WTC11 (cell line): ENCODE measurements around the gene PKIG. TPM values are rescaled to one million over a fixed set of nuclear protein-coding genes. Genes with fewer than 3 reads are reported as not detected.
A peak's percentile ranks its signal among the peaks of the same experiment; 100 is the strongest.
"Not testable (repeated sequence)": the region's sequence is repeated elsewhere in the genome, so short reads cannot be mapped to it uniquely, and the experiment has no call there.

ENCODE experiments used
- ATAC-seq: fragments of 200-7000 bp; cut with Tn5 transposase; 2 replicates; pipeline ENCODE4 v1.10.0; 2021; ENCODE audit warnings: mild to moderate bottlenecking, moderate library complexity
- CTCF ChIA-PET: fragments of 300-600 bp; sonication (Branson Sonifier 250); formaldehyde crosslinking; loops from one replicate; lab custom pipeline; 2021; ENCODE audit warnings: antibody characterized with exemption; lab: Charles Lee
- POLR2A ChIA-PET: fragments of 350-600 bp; sonication (Branson Sonifier 250); formaldehyde crosslinking; loops from one replicate; lab custom pipeline; 2021; ENCODE audit warnings: antibody characterized with exemption; lab: Charles Lee
- DNase-seq: peaks from one replicate; pipeline ENCODE4 v3.0.0; 2021; ENCODE audit warnings: low spot score
- H3K27ac Mint-ChIP-seq: 2 replicates; pipeline ENCODE4 v1.8.0; 2021; ENCODE audit warnings: mixed read lengths
- H3K27me3 Mint-ChIP-seq: 2 replicates; pipeline ENCODE4 v1.8.0; 2021; ENCODE audit warnings: low read depth, mild to moderate bottlenecking, moderate library complexity, mixed read lengths
- H3K36me3 Mint-ChIP-seq: 2 replicates; pipeline ENCODE4 v1.8.0; 2021; ENCODE audit warnings: mixed read lengths
- H3K4me1 Mint-ChIP-seq: 2 replicates; pipeline ENCODE4 v1.8.0; 2022; ENCODE audit warnings: mixed read lengths
- H3K4me3 Mint-ChIP-seq: 2 replicates; pipeline ENCODE4 v1.8.0; 2021; ENCODE audit warnings: mild to moderate bottlenecking, moderate library complexity, mixed read lengths
- H3K9me3 Mint-ChIP-seq: 2 replicates; pipeline ENCODE4 v1.8.0; 2021; ENCODE audit warnings: mixed read lengths
- ATF1 ChIP-seq: sonication (generic); formaldehyde crosslinking; IDR thresholded peaks from 2 replicates; pipeline ENCODE4 v1.8.1; 2023; ENCODE audit warnings: mild to moderate bottlenecking, moderate library complexity, missing genetic modification reagents
- ATF2 ChIP-seq: sonication (generic); formaldehyde crosslinking; IDR thresholded peaks from 2 replicates; pipeline ENCODE4 v1.8.1; 2022; ENCODE audit warnings: low read depth, missing genetic modification reagents, borderline replicate concordance
- ATF3 ChIP-seq: sonication (generic); formaldehyde crosslinking; conservative IDR thresholded peaks from 2 replicates; pipeline ENCODE4 v1.8.1; 2022; ENCODE audit warnings: mild to moderate bottlenecking, missing genetic modification reagents
- CDX4 ChIP-seq: fragments of 250-450 bp; sonication (Bioruptor Pico); IDR thresholded peaks from 2 replicates; pipeline ENCODE4 v1.9.0; 2021; ENCODE audit warnings: moderate library complexity, mild to moderate bottlenecking, inconsistent platforms, borderline replicate concordance
- HMGA2 ChIP-seq: fragments of 250-450 bp; sonication (Bioruptor Pico); IDR thresholded peaks from 2 replicates; pipeline ENCODE4 v1.4.0; 2021; ENCODE audit warnings: mild to moderate bottlenecking, moderate library complexity
- KAT7 ChIP-seq: sonication (generic); formaldehyde crosslinking; IDR thresholded peaks from 2 replicates; pipeline ENCODE4 v1.8.1; 2023; ENCODE audit warnings: missing genetic modification reagents, mild to moderate bottlenecking, borderline replicate concordance
- MYBL2 ChIP-seq: sonication (generic); formaldehyde crosslinking; IDR thresholded peaks from 2 replicates; pipeline ENCODE4 v1.8.1; 2023; ENCODE audit warnings: mild to moderate bottlenecking, moderate library complexity, missing genetic modification reagents
- NR1H2 ChIP-seq: sonication (generic); formaldehyde crosslinking; IDR thresholded peaks from 2 replicates; pipeline ENCODE4 v1.9.0; 2021; ENCODE audit warnings: mild to moderate bottlenecking, moderate library complexity, missing genetic modification reagents
- PRDM15 ChIP-seq: sonication (generic); formaldehyde crosslinking; IDR thresholded peaks from 2 replicates; pipeline ENCODE4 v1.8.0; 2022; ENCODE audit warnings: missing genetic modification reagents
- SMAD3 ChIP-seq: sonication (generic); formaldehyde crosslinking; IDR thresholded peaks from 2 replicates; pipeline ENCODE4 v1.8.0; 2022; ENCODE audit warnings: missing genetic modification reagents, mild to moderate bottlenecking, borderline replicate concordance
- SMAD4 ChIP-seq: sonication (generic); formaldehyde crosslinking; IDR thresholded peaks from 2 replicates; pipeline ENCODE4 v1.8.0; 2022; ENCODE audit warnings: mild to moderate bottlenecking, missing genetic modification reagents
- SP1 ChIP-seq: sonication (generic); formaldehyde crosslinking; conservative IDR thresholded peaks from 2 replicates; pipeline ENCODE4 v1.8.1; 2022; ENCODE audit warnings: missing genetic modification reagents
- TP53 ChIP-seq: sonication (generic); formaldehyde crosslinking; IDR thresholded peaks from 2 replicates; pipeline ENCODE4 v1.8.1; 2023; ENCODE audit warnings: mild to moderate bottlenecking, missing genetic modification reagents
- ZBTB43 ChIP-seq: sonication (generic); formaldehyde crosslinking; IDR thresholded peaks from 2 replicates; pipeline ENCODE4 v1.8.1; 2023; ENCODE audit warnings: mild to moderate bottlenecking, missing genetic modification reagents
- ZMAT4 ChIP-seq: fragments of 250-450 bp; sonication (Bioruptor Pico); IDR thresholded peaks from 2 replicates; pipeline ENCODE4 v1.9.0; 2021; ENCODE audit warnings: mild to moderate bottlenecking
- ZNF121 ChIP-seq: sonication (generic); formaldehyde crosslinking; IDR thresholded peaks from 2 replicates; pipeline ENCODE4 v1.8.0; 2023; ENCODE audit warnings: missing genetic modification reagents
- ZNF317 ChIP-seq: sonication (generic); formaldehyde crosslinking; IDR thresholded peaks from 2 replicates; pipeline ENCODE4 v1.8.1; 2023; ENCODE audit warnings: low read depth, mild to moderate bottlenecking, moderate library complexity, missing genetic modification reagents, borderline replicate concordance
- ZNF425 ChIP-seq: fragments of 250-450 bp; sonication (Bioruptor Pico); conservative IDR thresholded peaks from 2 replicates; pipeline ENCODE4 v1.9.0; 2021; ENCODE audit warnings: mild to moderate bottlenecking
- total RNA-seq: library from RNA; stranded (reverse); gene quantifications from 3 replicates; pipeline ENCODE4 v1.2.3, GENCODE V29; 2021

The PKIG gene
- total RNA-seq, 1 experiment from 2014 or later = 22.7 TPM

- TF ChIP-seq CDX4 (CRISPR knock-in tag) = no peak
- no peak for TF ChIP-seq SP1
- TF ChIP-seq ZMAT4 (CRISPR knock-in tag) = no peak
- no peak for TF ChIP-seq ATF1 (CRISPR knock-in tag)
- TF ChIP-seq MYBL2 (CRISPR knock-in tag) = no peak
- no peak for TF ChIP-seq HMGA2 (CRISPR knock-in tag)
- no peak for TF ChIP-seq NR1H2 (CRISPR knock-in tag)
These were observed 22.1 kb upstream of the PKIG start (continued) for GRCh38 chr20:44560229-44560628.

- H3K27me3 Mint-ChIP-seq, DNase-seq, H3K9me3 Mint-ChIP-seq, CTCF ChIA-PET, H3K4me3 Mint-ChIP-seq, POLR2A ChIA-PET, H3K27ac Mint-ChIP-seq, ATAC-seq, H3K36me3 Mint-ChIP-seq, H3K4me1 Mint-ChIP-seq: not testable (repeated sequence)
These were observed 21.6 kb upstream of the PKIG start for GRCh38 chr20:44560818-44561217.

- Mint-ChIP-seq H3K4me3 (no peak overlapping the region), H3K36me3 (no peaks in the 10 kb centered on the region), H3K9me3 (no peaks in the 10 kb centered on the region), H3K4me1 (no peaks in the 10 kb centered on the region), H3K27me3 (no peaks in the 10 kb centered on the region), H3K27ac (no peak overlapping the region)
- ChIA-PET POLR2A (no interaction called here), CTCF (no interaction called here)
- DNase-seq (no peak), ATAC-seq (no peak)
- TF ChIP-seq ZNF317 (CRISPR knock-in tag) (no peak), ZNF121 (CRISPR knock-in tag) (peak; percentile 50; the same call in 1 of the 2 replicates)
These were observed 20.5 kb upstream of the PKIG start for GRCh38 chr20:44561876-44562275.

GRCh38 chr20:44566018-44566417 is 16.4 kb upstream of the PKIG start:
- Mint-ChIP-seq H3K9me3 (no peaks in the 10 kb centered on the region), H3K4me3 (no peak overlapping the region), H3K27me3 (no peaks in the 10 kb centered on the region), H3K36me3 (no peaks in the 10 kb centered on the region), H3K4me1 (no peaks in the 10 kb centered on the region), H3K27ac (no peak overlapping the region)
- ChIA-PET CTCF (no interaction called here), POLR2A (no interaction called here)
- DNase-seq (no peak), ATAC-seq (no peak)
- no peak for TF ChIP-seq SMAD4
- TF ChIP-seq ZBTB43 (CRISPR knock-in tag) = no peak
- TF ChIP-seq ATF1 (CRISPR knock-in tag) = no peak
- no peak for TF ChIP-seq ATF3 (CRISPR knock-in tag)
- TF ChIP-seq ZNF425 (CRISPR knock-in tag) = no peak

GRCh38 chr20:44566811-44567210 is 15.6 kb upstream of the PKIG start:
- no peak overlapping the region for H3K27ac Mint-ChIP-seq
- no peaks in the 10 kb centered on the region for H3K36me3 Mint-ChIP-seq
- H3K4me1 Mint-ChIP-seq = no peaks in the 10 kb centered on the region
- ATAC-seq (no peak), DNase-seq (no peak)
- CTCF ChIA-PET = no interaction called here
- POLR2A ChIA-PET = interaction anchor here (0.6 kb wide), 1 partner anchor 103 kb away, joined by 4 read pairs; no protein-coding TSS in a partner anchor
- no peak overlapping the region for H3K4me3 Mint-ChIP-seq
- H3K9me3 Mint-ChIP-seq = no peaks in the 10 kb centered on the region
- H3K27me3 Mint-ChIP-seq = no peaks in the 10 kb centered on the region
- no peak for TF ChIP-seq SP1
- no peak for TF ChIP-seq PRDM15 (CRISPR knock-in tag)
- no peak for TF ChIP-seq SMAD3
- TF ChIP-seq KAT7 (CRISPR knock-in tag) = no peak
- TF ChIP-seq TP53 (CRISPR knock-in tag) = no peak
- no peak for TF ChIP-seq ATF2
